Smooth muscle cell (in vitro differentiated cells): ENCODE measurements around the gene YPEL3. TPM values are rescaled to one million over a fixed set of nuclear protein-coding genes. Genes with fewer than 3 reads are reported as not detected.
"Not testable (repeated sequence)": the region's sequence is repeated elsewhere in the genome, so short reads cannot be mapped to it uniquely, and the experiment has no call there.

Source experiments
- DNase-seq: peaks from one replicate; lab custom pipeline; 2025; ENCODE audit not compliant: unreplicated experiment; lab: John Stamatoyannopoulos, UW
- H2AFZ ChIP-seq: fragments of 200-600 bp; sonication (generic); 2 replicates; pipeline ENCODE4 v1.6.0; 2016; ENCODE audit warnings: antibody characterized with exemption, low read depth, mild to moderate bottlenecking
- H3F3A ChIP-seq: fragments of 200-600 bp; sonication (generic); 2 replicates; pipeline ENCODE4 v1.6.0; 2017; ENCODE audit warnings: antibody characterized with exemption, low read depth
- H3K27ac ChIP-seq: fragments of 200-600 bp; sonication (generic); 2 replicates; pipeline ENCODE4 v1.5.1; 2016; ENCODE audit warnings: low read depth, mild to moderate bottlenecking
- H3K27me3 ChIP-seq: fragments of 200-600 bp; sonication (generic); 2 replicates; pipeline ENCODE4 v1.6.1; 2016; ENCODE audit warnings: low read depth, mild to moderate bottlenecking
- H3K36me3 ChIP-seq: fragments of 200-600 bp; sonication (generic); 2 replicates; pipeline ENCODE4 v1.5.1; 2016; ENCODE audit warnings: low read depth
- H3K4me1 ChIP-seq: fragments of 200-600 bp; sonication (generic); 2 replicates; pipeline ENCODE4 v1.5.1; 2016; ENCODE audit warnings: low read depth
- H3K4me2 ChIP-seq: fragments of 200-600 bp; sonication (generic); 2 replicates; pipeline ENCODE4 v1.6.0; 2016; ENCODE audit warnings: mild to moderate bottlenecking
- H3K4me3 ChIP-seq: fragments of 200-600 bp; sonication (generic); 2 replicates; pipeline ENCODE4 v1.5.1; 2016; ENCODE audit warnings: mild to moderate bottlenecking
- H3K79me2 ChIP-seq: fragments of 200-600 bp; sonication (generic); 2 replicates; pipeline ENCODE4 v1.6.0; 2016; ENCODE audit warnings: low read depth, mild to moderate bottlenecking
- H3K9ac ChIP-seq: fragments of 200-600 bp; sonication (generic); 2 replicates; pipeline ENCODE4 v1.6.0; 2016; ENCODE audit warnings: low read depth
- H3K9me3 ChIP-seq: fragments of 200-600 bp; sonication (generic); replicated peaks from 2 replicates; pipeline ENCODE4 v1.5.1; 2016; ENCODE audit warnings: low read depth
- H4K20me1 ChIP-seq: fragments of 200-600 bp; sonication (generic); 2 replicates; pipeline ENCODE4 v1.6.0; 2016; ENCODE audit warnings: low read depth
- CTCF ChIP-seq: fragments of 200-600 bp; sonication (generic); IDR thresholded peaks from 2 replicates; pipeline ENCODE4 v1.5.1; 2017; ENCODE audit warnings: borderline replicate concordance, mild to moderate bottlenecking, antibody characterized with exemption; ENCODE audit not compliant: insufficient read depth, poor library complexity, severe bottlenecking
- WGBS: methylation state at CpG from one replicate; pipeline ENCODE4 v1.1.7; 2016; ENCODE audit warnings: low lambda C conversion rate; 5-methylcytosine and 5-hydroxymethylcytosine counted together
- polyA plus RNA-seq: library from polyadenylated mRNA; unstranded; fragments of >200 nt; fragmentation: Nextera tagmentation; extraction: Ambion mirVana; gene quantifications from 2 replicates; pipeline ENCODE4 v1.2.1, GENCODE V29; 2016
- total RNA-seq: library from RNA; depleted of rRNA; stranded (reverse); fragments of >200 nt; gene quantifications from 2 replicates; pipeline ENCODE4 v1.2.3, GENCODE V29; 2014

YPEL3 gene
- total and polyA plus RNA-seq, 2 experiments from 2014 or later = 37.5 to 65.9 TPM

GRCh38 chr16:30132591-30132990 is 36.6 kb upstream of the YPEL3 start:
- TF ChIP-seq CTCF = no peak
- Histone ChIP-seq H3K4me2 (no peak overlapping the region), H4K20me1 (no peaks in the 10 kb centered on the region), H3K27ac (no peak overlapping the region), H3K9ac (no peak overlapping the region), H3K4me3 (no peak overlapping the region), H3K36me3 (no peaks in the 10 kb centered on the region), H3K9me3 (no peaks in the 10 kb centered on the region), H3K79me2 (no peaks in the 10 kb centered on the region), H2AFZ (no peak overlapping the region), H3K27me3 (no peaks in the 10 kb centered on the region), H3K4me1 (no peaks in the 10 kb centered on the region), H3F3A (no peaks in the 10 kb centered on the region)
- 83% methylated on average over 3 of the region's 3 CpGs for WGBS
- DNase-seq = no peak

- DNase-seq = no peak
- Histone ChIP-seq H4K20me1 (no peaks in the 10 kb centered on the region), H2AFZ (no peak overlapping the region), H3K9me3 (no peaks in the 10 kb centered on the region), H3K36me3 (no peaks in the 10 kb centered on the region), H3F3A (no peaks in the 10 kb centered on the region), H3K4me1 (no peaks in the 10 kb centered on the region), H3K27ac (no peak overlapping the region), H3K79me2 (no peaks in the 10 kb centered on the region), H3K4me3 (no peak overlapping the region), H3K4me2 (no peak overlapping the region), H3K27me3 (no peaks in the 10 kb centered on the region), H3K9ac (no peak overlapping the region)
- WGBS = 66% methylated on average over 4 of the region's 4 CpGs
- TF ChIP-seq CTCF = no peak
Observed at GRCh38 chr16:30131869-30132475, 36.0 kb upstream of the YPEL3 start.

GRCh38 chr16:30127993-30128392 is 32.0 kb upstream of the YPEL3 start:
- Histone ChIP-seq H3K36me3 (no peaks in the 10 kb centered on the region), H3K4me1 (no peaks in the 10 kb centered on the region), H3F3A (peaks cover 9% of the 10 kb centered on the region), H4K20me1 (no peaks in the 10 kb centered on the region), H3K9ac (no peak overlapping the region), H2AFZ (no peak overlapping the region), H3K9me3 (no peaks in the 10 kb centered on the region), H3K4me2 (no peak overlapping the region), H3K4me3 (no peak overlapping the region), H3K79me2 (no peaks in the 10 kb centered on the region), H3K27me3 (no peaks in the 10 kb centered on the region), H3K27ac (no peak overlapping the region)
- no peak for TF ChIP-seq CTCF
- WGBS = 77% methylated on average over 1 of the region's 1 CpG
- DNase-seq = no peak

- H3K4me1 ChIP-seq, H2AFZ ChIP-seq, H3K4me2 ChIP-seq, H3K79me2 ChIP-seq, H3K27me3 ChIP-seq, H4K20me1 ChIP-seq, H3K4me3 ChIP-seq, H3K27ac ChIP-seq, DNase-seq, H3K9ac ChIP-seq, H3K9me3 ChIP-seq, H3K36me3 ChIP-seq: not testable (repeated sequence)
- peaks cover 14% of the 10 kb centered on the region for H3F3A ChIP-seq
- WGBS = 95% methylated on average over 9 of the region's 9 CpGs
Observed at GRCh38 chr16:30125690-30126089, 29.7 kb upstream of the YPEL3 start.
